HCT116 (cell line): ENCODE data around the gene GGT6. TPM values are rescaled to one million over a fixed set of nuclear protein-coding genes. Genes with fewer than 3 reads are reported as not detected.

Experiments used
- total RNA-seq: library from RNA; stranded (reverse); gene quantifications from one replicate; pipeline ENCODE4 v1.2.1, GENCODE V29; 2021; ENCODE audit not compliant: unreplicated experiment

Gene GGT6
- total RNA-seq, 1 experiment from 2014 or later = 0.10 TPM

Other genes starting within 250 kb of the GGT6 start
- gene UBE2G1, start 193.9 kb downstream of the GGT6 start, total RNA-seq = 80.6 TPM
- 0.37 TPM for gene SPNS3, start 126.6 kb downstream of the GGT6 start, total RNA-seq
- gene SPNS2, start 61.7 kb downstream of the GGT6 start, total RNA-seq = 1.6 TPM
- 130 TPM for gene MYBBP1A, start 5.2 kb downstream of the GGT6 start, total RNA-seq
- 2.3 TPM for gene SMTNL2, start 24.0 kb upstream of the GGT6 start, total RNA-seq
- 0.57 TPM for gene ALOX15, start 81.1 kb upstream of the GGT6 start, total RNA-seq
- gene PELP1, start 143.6 kb upstream of the GGT6 start, total RNA-seq = 93.4 TPM
- gene ARRB2, start 150.1 kb upstream of the GGT6 start, total RNA-seq = 70.8 TPM
- 13.7 TPM for gene MED11, start 170.9 kb upstream of the GGT6 start, total RNA-seq
- gene ZMYND15, start 179.3 kb upstream of the GGT6 start, total RNA-seq = 2.8 TPM
- gene CXCL16, start 179.4 kb upstream of the GGT6 start, total RNA-seq = 44.8 TPM
- not detected for gene TM4SF5, start 211.3 kb upstream of the GGT6 start, total RNA-seq
- gene VMO1, start 225.8 kb upstream of the GGT6 start, total RNA-seq = 0.76 TPM
- not detected for gene GLTPD2, start 228.4 kb upstream of the GGT6 start, total RNA-seq
- 221 TPM for gene PSMB6, start 235.6 kb upstream of the GGT6 start, total RNA-seq
- 47.7 TPM for gene PLD2, start 246.6 kb upstream of the GGT6 start, total RNA-seq